SIG-M5 treated with dmso at 0.1 percent for 504 hours (cell line): ENCODE measurements around the gene DEPDC5.

ENCODE experiments used
- DNase-seq: peaks from one replicate; lab custom pipeline; 2025; ENCODE audit not compliant: unreplicated experiment; lab: John Stamatoyannopoulos, UW

Gene DEPDC5

DNA sequence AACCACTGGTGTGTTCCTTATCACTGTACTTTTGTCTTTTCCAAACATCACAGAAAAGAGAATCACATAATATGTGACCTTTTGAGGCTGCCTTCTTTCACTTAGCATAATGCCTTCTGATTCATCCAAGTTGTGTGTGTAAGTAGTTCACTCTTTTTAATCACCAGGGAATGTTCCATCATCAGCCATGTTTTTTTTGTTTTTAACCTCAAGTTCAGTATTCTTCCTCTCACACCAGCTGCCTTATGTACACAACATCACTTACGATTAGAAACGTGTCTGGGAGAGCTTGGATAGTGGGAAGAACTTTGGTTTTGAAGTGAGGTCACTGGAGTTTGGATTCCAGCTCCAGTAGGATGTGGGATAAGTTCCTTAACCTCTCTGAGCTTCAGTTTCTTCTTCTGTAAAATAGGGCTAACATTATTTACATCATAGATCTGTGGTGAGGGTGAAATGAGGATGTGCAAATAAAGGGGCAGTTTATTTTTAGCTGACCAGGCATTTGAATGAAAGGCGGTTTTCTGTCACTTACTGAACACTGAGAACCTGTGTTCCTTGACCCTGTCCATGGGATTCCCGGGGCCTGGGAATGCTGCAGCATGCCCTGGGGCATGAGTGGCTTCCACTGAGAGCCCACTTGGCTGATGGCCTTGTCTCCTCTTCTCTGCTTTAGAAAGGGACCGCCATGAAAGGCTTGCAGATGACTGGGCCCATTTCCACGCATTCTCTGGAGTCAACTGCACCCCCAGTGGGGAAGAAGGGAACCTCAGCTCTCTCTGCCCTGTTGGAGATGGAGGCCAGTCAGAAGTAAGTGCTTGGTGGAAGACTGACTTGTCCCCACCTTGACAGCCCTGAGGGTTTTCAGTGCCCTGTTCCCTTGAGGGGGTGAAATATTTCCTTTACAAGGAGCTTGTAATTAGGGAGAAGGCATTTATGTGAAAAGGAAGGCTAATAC is 92.6 kb downstream of the DEPDC5 start:
- peak; percentile 9 for DNase-seq

DNA sequence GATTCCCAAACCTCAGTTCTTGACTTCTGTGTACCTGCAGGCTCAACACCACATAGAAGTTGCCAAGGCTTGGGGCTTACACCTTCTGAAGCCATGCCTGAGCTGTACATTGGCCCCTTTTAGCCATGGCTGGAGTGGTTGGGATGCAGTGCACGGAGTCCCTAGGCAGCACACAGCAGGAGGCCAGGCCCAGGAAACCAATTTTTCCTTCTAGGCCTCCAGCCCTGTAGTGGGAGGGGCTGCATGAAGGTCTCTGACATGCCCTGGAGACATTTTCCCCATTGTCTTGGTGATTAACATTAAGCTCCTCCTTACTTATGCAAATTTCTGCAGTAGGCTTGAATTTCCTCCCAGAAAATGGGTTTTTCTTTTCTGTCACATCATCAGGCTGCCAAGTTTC is 94.6 kb downstream of the DEPDC5 start:
- DNase-seq = no peak

DNA sequence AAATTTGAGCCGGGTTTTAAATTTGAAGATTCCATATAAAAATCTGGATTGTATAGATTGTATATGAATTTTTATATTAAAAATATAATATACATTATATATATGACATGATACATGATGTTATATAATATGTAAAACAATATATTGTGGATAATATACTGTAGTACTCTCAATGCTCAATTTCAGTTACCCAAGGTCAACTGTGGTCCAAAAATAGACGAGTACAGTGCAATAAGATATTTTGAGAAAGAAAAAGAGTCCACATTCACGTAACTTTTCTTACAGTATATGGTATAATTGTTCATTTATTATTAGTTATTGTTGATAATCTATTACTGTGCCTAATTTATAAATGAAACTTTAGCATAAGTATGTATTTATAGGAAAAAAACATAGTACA is 96.3 kb downstream of the DEPDC5 start:
- no peak for DNase-seq

DNA sequence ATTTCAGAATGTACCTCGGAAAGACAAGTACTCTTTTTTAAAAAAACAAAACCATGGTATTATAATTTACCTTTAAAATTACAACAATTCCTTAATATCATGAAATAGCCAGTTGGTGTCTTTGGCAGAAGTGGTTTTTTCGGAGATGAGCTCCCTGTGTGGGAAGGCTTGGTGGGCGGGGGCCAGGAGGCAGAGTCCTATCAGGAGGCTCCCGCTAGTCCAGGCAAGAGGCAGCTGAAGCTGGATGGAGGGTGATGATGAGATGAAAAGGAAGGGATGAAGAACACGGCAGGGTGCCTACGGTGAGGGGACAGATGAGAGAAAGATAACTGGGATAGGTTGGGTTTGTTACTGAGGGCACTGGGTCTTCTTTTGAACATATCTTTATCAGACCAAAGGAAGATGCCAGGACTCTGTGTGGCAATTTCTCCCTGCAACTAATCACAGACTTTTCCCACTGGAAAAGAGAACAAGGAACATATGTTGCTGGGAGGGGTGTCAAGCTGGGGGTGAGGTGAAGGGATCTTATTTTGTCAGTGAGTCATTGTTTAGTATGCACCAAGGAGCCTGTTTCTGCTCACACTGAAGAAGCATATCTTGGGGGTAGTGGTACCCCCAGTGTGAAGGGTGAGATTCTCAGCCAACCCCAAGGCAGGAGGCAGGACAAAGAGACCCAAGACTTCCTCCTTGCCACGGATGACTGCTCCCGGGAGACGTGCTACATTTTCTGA is 99.0 kb downstream of the DEPDC5 start:
- no peak for DNase-seq

DNA sequence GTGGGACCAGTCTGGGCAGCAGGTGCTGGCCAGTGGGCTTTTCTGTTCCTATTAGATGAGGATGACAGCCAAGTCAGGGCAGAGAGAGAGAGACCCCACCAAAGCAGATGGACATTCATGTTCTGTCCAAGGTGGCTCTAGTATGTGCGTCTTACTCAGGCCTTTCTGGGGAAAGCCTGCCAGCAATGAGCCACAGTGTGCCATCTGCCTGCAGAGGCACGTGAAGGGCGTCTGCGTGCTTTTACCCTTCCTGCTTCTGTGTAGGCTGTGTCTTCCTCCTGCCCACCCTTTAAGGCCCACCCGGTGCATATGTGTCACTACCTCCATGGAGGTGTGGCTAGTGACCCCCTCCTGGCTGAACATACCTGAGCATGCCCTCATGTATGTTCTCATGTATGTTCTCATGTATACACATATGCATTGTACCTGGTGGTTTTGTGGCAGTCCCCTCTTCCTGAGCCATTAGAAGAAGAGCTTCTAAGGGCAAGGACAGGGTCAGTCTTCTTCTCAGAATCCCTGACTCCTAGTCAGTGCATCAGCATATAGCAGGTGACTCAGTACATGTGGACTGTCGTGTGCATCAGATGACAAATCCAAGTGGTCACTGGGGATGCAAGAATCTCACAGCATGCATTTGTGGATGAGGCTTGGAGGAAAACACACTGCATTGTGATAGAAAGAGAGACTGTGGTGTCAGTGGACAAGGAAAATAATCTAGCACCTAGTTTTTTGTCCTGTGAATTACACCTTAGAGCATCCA is 100.1 kb downstream of the DEPDC5 start:
- DNase-seq = no peak

DNA sequence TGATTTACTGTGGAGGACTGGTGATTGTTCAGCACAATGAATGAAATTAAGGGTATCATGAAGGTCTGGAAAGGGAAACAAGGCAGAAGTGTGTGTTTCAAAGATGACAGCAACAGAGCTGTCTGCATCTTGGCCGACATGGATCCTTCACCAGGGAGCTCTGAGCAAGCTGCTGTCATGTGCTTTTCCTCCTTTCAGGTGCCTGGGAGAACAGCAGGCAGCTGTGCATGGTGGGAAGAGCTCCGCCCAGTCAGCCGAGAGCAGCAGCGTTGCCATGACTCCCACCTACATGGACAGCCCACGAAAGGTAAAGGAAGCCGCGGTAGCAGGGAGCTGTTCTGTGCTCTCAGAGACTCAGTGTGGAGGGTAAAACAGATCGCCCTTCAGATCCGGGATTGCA is 103.4 kb downstream of the DEPDC5 start:
- no peak for DNase-seq

DNA sequence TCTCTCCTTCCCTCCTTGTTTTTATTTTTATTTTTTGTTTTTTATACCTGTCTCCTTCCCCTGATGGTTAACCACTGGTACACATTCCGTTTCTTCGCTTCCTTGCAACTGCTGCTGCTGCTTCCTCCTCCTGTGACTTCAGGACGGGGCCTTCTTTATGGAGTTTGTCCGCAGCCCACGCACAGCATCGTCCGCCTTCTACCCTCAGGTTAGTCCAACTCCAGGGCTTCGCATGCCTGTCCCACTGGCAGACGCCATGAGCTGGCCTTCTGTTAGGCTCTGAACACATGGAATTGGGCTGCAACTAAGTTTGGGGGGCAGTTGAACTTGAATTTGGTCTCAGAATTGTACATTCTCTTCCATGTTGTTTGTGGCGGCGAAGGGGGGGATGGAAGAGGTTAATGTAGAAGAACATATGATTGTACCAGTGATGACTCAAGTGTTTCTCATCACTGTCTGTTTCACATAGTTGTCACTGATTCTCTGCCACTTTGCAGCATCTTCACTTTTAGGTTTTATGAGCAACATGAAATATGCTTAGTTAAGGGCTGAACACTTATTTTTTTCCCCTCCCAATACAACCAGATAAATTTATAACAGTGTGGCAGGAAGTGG is 107.5 kb downstream of the DEPDC5 start:
- no peak for DNase-seq

DNA sequence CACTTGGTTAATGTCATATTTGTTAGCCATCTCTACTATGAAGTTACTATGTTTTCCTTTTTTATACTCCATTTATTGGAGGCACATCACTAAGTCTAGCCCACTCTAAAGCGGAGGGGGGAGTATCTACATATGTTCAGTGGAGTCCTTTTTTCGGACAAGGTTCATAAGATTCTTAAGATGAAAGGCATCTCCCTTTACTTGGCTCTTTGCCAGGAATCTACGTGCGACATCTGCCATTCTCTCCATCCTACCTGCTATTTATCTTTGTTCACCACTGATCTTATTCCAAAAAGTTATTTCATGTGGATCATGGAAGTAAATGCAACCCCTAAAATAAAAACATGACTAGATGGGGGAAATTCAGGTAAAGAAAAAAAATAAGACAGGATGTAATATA is 113.1 kb downstream of the DEPDC5 start:
- no peak for DNase-seq

DNA sequence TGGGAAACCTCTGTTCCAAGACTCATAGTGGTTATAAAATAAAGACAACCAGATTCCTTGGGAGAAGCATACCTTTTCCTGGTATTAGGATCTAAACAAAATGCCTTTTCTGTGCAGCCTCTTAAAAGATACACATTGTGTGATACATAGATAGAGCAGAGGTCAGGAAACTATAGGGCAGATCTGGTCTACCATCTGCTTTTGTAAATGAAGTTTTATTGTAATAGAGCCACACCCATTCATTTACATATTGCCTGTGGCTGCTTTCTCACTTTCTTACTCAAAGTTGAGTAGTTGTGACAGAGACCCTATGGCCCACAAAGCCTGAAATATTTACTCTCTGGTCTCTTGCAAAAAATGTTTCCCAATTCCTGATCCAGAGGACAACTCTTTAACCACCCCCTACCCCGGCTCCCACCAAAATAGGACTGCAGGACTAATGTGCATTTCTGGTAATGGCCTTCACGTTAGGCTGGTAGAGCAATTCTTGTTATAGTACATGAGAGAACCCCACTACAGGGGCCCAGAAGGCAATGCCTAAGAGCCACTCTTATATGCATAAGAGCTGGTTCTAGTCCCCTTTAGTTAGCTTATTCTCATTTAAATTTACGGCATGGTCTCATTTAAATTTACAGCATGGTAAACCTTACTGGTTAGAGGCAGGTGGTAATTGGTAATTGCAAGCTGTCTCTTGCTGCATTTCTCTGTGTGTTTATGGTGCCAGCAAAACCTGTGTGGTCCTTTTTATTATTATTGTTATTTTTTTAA is 113.8 kb downstream of the DEPDC5 start:
- no peak for DNase-seq

DNA sequence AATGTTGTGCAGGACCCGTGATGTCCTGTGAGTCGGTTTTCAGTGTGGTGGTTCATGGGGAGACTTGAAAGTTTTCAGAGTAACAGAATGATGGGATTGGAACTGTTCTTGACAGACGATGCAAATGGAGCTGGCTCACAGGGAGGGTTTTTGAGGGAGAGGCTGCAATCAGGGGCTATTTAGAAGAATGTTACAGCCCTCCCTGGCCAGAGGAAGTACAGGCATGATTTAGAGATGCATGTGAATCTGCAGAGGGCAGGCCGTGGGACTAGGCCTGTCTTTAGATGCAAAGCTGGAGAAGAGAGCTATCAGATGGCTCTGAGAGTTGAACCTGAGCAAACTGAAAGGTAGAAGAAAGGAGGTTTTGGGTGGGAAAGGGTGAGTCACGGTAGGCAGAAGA is 115.9 kb downstream of the DEPDC5 start:
- no peak for DNase-seq

DNA sequence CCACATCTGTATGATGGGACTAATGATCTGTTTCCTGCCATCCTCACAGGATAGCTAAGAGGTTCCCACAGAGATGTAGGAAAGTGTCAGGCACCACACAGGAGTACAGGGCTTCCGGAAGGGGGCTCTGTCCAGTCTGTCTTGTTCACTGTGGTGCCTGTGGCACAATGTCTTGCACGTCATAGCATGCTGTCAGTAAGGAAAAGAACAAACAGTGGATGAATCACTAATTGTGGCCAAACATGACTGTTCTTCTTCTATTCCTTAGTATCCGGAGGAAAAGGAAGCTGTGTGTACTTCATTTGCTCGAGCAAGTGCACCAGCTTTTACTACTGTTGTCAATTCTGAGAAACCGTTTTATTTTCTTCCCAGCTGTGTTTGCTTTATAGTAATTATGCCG is 117.1 kb downstream of the DEPDC5 start:
- DNase-seq = no peak

DNA sequence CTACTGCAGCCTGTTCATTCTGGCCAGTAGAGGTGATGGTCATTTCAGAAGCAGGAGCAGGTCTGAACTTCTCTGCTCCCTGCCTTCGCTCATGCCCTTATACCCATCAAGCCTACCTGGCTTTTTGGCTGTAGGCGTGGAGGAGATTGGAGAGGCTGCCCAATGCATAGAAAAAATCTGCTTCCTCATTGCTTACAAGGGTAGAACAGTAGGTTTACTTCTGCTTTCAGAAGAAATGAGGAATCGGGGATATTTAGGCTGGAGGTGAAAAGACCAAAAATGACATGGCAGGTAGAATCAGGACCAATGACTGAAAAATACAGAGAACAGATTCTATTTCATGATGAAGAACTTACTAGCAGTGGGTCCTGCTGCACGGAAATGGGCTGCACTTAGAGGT is 117.7 kb downstream of the DEPDC5 start:
- DNase-seq = peak; percentile 11

DNA sequence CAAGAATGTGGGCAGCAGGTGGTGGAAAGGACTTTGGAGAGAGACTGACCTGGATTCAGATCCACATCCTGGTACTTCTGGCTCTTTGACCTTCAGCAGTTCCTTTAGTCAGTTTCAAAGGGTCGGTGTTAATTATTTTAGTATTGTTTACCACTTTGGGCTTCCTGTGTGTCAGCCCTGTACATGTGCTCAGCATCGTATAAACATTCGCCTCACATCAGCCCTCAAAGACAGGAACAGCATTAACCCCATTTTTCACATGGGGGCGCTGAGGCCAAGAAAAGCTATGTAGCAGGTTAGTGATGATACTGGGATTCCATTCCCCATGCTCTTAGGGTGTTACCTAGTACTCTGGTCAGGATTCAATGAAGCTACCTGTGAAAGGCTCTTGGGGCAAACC is 118.4 kb downstream of the DEPDC5 start:
- DNase-seq = no peak

DNA sequence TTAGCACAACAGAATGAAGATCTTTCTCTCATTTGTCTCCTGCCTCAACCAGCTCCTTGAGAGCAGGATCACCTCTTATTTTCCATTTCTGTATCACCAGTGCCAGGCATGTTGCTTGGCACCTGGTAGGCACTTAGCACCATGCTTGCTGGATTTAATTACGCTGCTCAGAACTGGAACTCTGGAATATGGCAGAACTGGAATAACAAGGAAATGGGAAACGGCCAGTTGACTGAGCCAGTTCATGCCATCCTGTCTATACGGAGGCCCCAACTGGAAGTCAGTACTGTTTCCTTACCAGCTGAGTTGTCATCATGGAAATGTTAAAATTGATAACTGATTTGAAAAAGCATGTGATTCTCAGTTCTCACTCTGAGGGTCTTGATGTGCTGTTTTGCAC is 121.0 kb downstream of the DEPDC5 start:
- no peak for DNase-seq

DNA sequence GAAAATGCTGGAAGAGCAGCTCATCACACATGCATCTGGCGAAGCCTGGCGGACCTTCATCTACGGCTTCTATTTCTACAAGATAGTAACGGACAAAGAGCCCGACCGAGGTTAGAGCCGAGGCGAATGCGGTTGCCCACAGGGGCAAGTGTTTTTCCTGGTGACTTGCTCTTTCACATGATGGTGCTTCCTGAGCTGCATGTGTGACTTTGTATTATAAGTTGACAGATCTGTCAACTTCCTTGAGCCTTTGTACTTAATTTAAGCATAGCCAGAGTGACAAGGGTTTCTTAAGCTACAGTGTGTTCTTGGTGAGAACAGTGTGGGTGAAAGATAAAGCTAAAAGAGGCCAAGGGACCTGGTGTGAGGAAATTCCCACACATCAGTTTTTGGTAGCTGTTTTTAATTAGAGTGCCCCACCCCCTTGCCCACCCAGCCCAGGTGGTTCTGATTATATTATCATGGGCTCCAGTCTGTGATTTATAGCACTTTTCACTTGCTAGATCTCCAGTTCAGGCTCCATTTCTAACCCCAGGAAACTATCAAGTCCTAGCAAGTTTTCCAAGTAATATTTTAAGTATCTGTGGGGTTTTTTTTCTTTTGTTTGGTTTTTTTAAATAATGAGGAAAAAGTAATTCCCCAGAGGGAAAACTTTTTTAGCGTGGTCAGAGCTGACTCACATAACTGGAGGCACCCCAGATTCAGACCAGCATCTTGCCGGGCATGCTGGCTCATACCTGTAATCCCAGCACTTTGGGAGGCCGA is 122.5 kb downstream of the DEPDC5 start:
- DNase-seq = no peak

DNA sequence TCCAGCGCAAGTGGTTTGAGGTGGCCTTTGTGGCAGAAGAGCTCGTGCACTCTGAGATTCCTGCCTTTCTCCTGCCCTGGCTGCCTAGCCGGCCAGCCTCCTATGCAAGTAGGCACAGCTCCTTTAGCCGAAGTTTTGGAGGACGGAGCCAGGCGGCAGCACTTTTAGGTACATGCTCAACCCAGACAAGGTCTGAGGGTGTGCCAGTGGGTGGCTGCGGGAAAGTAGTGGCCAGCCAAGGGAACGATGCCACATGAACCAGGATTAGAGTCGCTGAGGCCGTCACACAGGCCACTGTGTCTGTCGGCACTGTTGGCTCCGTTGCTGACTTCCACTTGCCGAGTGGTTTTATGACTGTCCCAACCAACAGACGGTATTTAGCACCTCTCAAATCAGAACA is 125.8 kb downstream of the DEPDC5 start:
- no peak for DNase-seq

DNA sequence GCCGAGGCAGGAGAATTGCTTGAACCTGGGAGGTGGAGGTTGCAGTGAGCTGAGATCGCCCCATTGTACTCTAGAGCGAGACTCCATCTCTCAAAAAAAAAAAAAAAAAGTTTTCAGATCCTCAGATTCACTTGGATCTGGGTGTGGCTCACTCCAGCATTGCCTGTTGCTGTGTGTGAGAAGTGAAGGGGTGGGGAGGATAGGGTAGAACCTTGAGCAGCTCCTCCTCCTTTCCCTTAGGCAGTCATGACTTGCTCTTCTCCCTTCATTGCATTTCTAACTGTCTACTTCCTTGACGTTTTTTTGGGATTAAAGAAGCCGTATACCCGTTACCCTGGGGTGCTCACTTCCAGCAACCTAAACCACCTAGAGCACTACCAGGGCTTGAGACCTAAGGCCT is 127.4 kb downstream of the DEPDC5 start:
- no peak for DNase-seq

DNA sequence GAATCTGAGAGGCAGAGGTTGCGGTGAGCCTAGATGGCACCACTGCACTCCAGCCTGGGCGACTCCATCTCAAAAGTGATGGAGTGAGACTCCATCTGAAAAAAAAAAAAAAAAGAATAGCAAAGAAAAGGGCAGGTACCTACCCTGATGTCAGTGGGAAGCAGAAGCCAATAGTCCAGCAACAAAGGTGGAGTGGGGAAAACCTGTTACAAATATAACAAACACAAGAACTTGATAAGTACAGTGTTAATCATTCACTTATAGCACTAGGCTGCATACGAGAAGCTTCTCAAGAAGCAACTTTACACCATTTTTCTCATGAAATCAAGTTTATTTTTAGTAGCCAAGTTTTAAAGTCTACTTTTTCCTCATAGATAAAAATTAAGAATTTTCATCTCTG is 128.0 kb downstream of the DEPDC5 start:
- DNase-seq = no peak

DNA sequence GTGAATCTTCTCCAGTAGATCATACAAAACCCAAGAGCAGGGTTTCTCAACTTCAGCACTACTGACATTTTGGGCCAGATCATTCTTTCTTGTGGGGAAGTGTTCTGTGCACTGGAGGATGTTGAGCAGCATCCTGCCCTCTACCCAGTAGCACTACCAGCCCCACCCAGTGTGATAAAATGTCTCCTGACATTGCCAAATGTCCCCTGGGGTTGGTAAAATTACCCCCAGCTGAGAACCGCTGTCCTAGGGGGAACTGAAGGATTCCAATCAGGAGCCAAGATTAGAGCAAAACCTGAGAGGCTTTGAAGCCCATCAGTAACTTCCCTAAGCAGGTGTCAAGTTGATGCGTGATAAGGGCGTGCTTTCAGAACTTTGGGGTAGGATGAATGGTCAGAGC is 129.2 kb downstream of the DEPDC5 start:
- DNase-seq = no peak

DNA sequence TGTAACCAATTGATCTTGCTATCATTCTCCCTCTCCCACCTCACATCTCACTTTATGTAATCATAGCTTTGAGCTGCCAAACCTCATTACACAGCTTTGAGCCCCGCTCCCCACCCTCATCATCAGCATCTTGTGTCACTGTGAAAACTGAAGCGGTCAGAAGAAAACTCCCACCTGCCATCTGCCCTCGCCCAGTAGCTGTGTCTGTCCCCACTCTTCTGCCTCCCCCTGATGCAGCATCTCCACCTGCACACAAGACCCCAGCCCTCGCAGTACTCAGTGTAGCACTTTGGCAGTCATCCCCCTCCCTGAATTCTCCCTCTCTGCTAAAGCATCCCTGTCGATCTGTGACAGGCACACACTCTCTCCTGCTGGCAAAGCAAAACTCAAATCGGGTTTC is 130.2 kb downstream of the DEPDC5 start:
- DNase-seq = no peak
